H1 (cell line): ENCODE data around the gene TIMP3. TPM values are rescaled to one million over a fixed set of nuclear protein-coding genes. Genes with fewer than 3 reads are reported as not detected.

ENCODE experiments used
- CTCF ChIA-PET: fragments of 300-600 bp; sonication (Branson Sonifier 250); formaldehyde crosslinking; loops from one replicate; lab custom pipeline; 2021; ENCODE audit not compliant: partially characterized antibody; lab: Charles Lee
- POLR2A ChIA-PET: fragments of 300-600 bp; sonication (Branson Sonifier 250); formaldehyde crosslinking; loops from one replicate; lab custom pipeline; 2021; ENCODE audit warnings: inconsistent platforms; ENCODE audit not compliant: partially characterized antibody; lab: Charles Lee
- DNase-seq, 2 experiments: peaks; one replicate each; pipeline versions ENCODE4 v3.0.0 to v3.0.0-alpha.2; 2010 to 2022; ENCODE audit warnings: low spot score in 2 of 2, low read depth in 1 of 2, mixed read lengths in 1 of 2
- FAIRE-seq: peaks from 2 replicates; lab custom pipeline; 2011; peaks lifted over from hg19 to GRCh38; lab: Jason Lieb, UNC
- H2AFZ ChIP-seq: 2 replicates; pipeline ENCODE4 v1.8.1; 2012; ENCODE audit warnings: low read length, inconsistent platforms
- H2AK5ac ChIP-seq: 2 replicates; pipeline ENCODE4 v1.6.1; 2013; ENCODE audit warnings: low read depth, low read length
- H2BK120ac ChIP-seq: replicated peaks from 2 replicates; pipeline ENCODE3; 2013; ENCODE audit warnings: low read depth, low read length, inconsistent platforms
- H2BK12ac ChIP-seq: 2 replicates; pipeline ENCODE4 v1.6.1; 2013; ENCODE audit warnings: low read depth, low read length
- H2BK15ac ChIP-seq: 2 replicates; pipeline ENCODE4 v1.6.1; 2013; ENCODE audit warnings: low read length
- H2BK20ac ChIP-seq: 2 replicates; pipeline ENCODE4 v1.6.1; 2013; ENCODE audit warnings: low read length
- H2BK5ac ChIP-seq: 2 replicates; pipeline ENCODE4 v1.6.1; 2013; ENCODE audit warnings: low read depth, low read length
- H3K14ac ChIP-seq: 2 replicates; pipeline ENCODE4 v1.6.1; 2013; ENCODE audit warnings: inconsistent platforms; ENCODE audit not compliant: insufficient read length
- H3K18ac ChIP-seq: 2 replicates; pipeline ENCODE4 v1.6.1; 2013; ENCODE audit warnings: low read length; ENCODE audit errors: extremely low read depth
- H3K23ac ChIP-seq: 2 replicates; pipeline ENCODE4 v1.6.1; 2013; ENCODE audit warnings: inconsistent platforms; ENCODE audit not compliant: insufficient read length
- H3K23me2 ChIP-seq: 2 replicates; pipeline ENCODE4 v1.6.1; 2013; ENCODE audit warnings: low read depth, low read length
- H3K27ac ChIP-seq: 2 replicates; pipeline ENCODE4 v1.6.1; 2011; ENCODE audit warnings: low read depth, low read length, inconsistent platforms
- H3K27me3 ChIP-seq, 4 experiments: replicated peaks in 1 of 4; 1 replicate in 1 of 4; 2 replicates in 3 of 4; pipeline versions ENCODE4 v1.6.1 to v1.8.1; 2011 to 2013; ENCODE audit warnings: low read length in 3 of 4, mild to moderate bottlenecking in 3 of 4, inconsistent platforms in 2 of 4, mixed read lengths in 2 of 4, moderate library complexity in 1 of 4; ENCODE audit not compliant: control insufficient read depth in 3 of 4, insufficient read depth in 3 of 4; ENCODE audit errors: extremely low read depth in 1 of 4
- H3K36me3 ChIP-seq, 4 experiments: 2 replicates each; pipeline versions ENCODE4 v1.6.1 to v1.8.1; 2011 to 2013; ENCODE audit warnings: mild to moderate bottlenecking in 4 of 4, low read length in 3 of 4, moderate library complexity in 2 of 4, control low read depth in 1 of 4, inconsistent platforms in 1 of 4; ENCODE audit not compliant: insufficient read depth in 4 of 4, control insufficient read depth in 2 of 4
- H3K4ac ChIP-seq: replicated peaks from 2 replicates; pipeline ENCODE3; 2013; ENCODE audit warnings: low read length, low read depth, mixed read lengths, inconsistent platforms; ENCODE audit not compliant: insufficient read length
- H3K4me1 ChIP-seq, 4 experiments: replicated peaks in 1 of 4; 1 replicate in 1 of 4; 2 replicates in 3 of 4; pipeline versions ENCODE4 v1.6.1 to v1.8.1; 2011 to 2013; ENCODE audit warnings: low read length in 3 of 4, inconsistent platforms in 2 of 4, mixed read lengths in 1 of 4; ENCODE audit not compliant: insufficient read depth in 4 of 4, control insufficient read depth in 3 of 4
- H3K4me2 ChIP-seq, 2 experiments: 2 replicates each; pipeline versions ENCODE4 v1.6.1 to v1.8.1; 2011 to 2013; ENCODE audit warnings: low read depth in 2 of 2, low read length in 2 of 2, control low read depth in 1 of 2, inconsistent platforms in 1 of 2, mild to moderate bottlenecking in 1 of 2; ENCODE audit not compliant: insufficient read depth in 1 of 2
- H3K4me3 ChIP-seq, 4 experiments: fragments of 200-600, 300-600 bp in 1 of 4; sonication (generic), shearing (Covaris generic), sonication (Bioruptor Twin) in 1 of 4; 2 replicates each; pipeline versions ENCODE4 v1.5.1 to v1.8.1; 2011 to 2016; ENCODE audit warnings: low read length in 4 of 4, low read depth in 3 of 4, control low read depth in 2 of 4, inconsistent platforms in 2 of 4, mild to moderate bottlenecking in 2 of 4, mixed read lengths in 1 of 4, moderate library complexity in 1 of 4; ENCODE audit not compliant: insufficient read depth in 2 of 4; ENCODE audit errors: extremely low read depth in 1 of 4
- H3K56ac ChIP-seq: replicated peaks from 2 replicates; pipeline ENCODE3; 2013; ENCODE audit warnings: low read depth, mild to moderate bottlenecking, mixed read lengths, low read length, inconsistent platforms; ENCODE audit not compliant: insufficient read length
- H3K79me1 ChIP-seq: 2 replicates; pipeline ENCODE4 v1.6.1; 2013; ENCODE audit warnings: low read depth, low read length, control low read depth
- H3K79me2 ChIP-seq, 2 experiments: 2 replicates each; pipeline versions ENCODE4 v1.6.1 to v1.8.1; 2012 to 2013; ENCODE audit warnings: low read length in 2 of 2, mild to moderate bottlenecking in 2 of 2, inconsistent platforms in 1 of 2; ENCODE audit not compliant: insufficient read depth in 2 of 2, control insufficient read depth in 1 of 2
- H3K9ac ChIP-seq, 4 experiments: replicated peaks in 1 of 4; 1 replicate in 1 of 4; 2 replicates in 3 of 4; pipeline versions ENCODE4 v1.6.1 to v1.8.1; 2011 to 2013; ENCODE audit warnings: low read depth in 3 of 4, low read length in 3 of 4, control low read depth in 2 of 4, mild to moderate bottlenecking in 2 of 4, moderate library complexity in 2 of 4, inconsistent platforms in 1 of 4; ENCODE audit errors: extremely low read depth in 1 of 4
- H3K9me3 ChIP-seq, 2 experiments: 2 replicates each; pipeline versions ENCODE4 v1.6.1 to v1.8.1; 2012 to 2013; ENCODE audit warnings: mild to moderate bottlenecking in 2 of 2, moderate library complexity in 2 of 2, control low read depth in 1 of 2, inconsistent platforms in 1 of 2, low read depth in 1 of 2, low read length in 1 of 2, mixed read lengths in 1 of 2; ENCODE audit not compliant: insufficient read depth in 2 of 2
- H4K20me1 ChIP-seq, 2 experiments: replicated peaks in 1 of 2; 2 replicates each; pipeline versions ENCODE3 to v1.8.1; 2011 to 2013; ENCODE audit warnings: inconsistent platforms in 2 of 2, low read length in 2 of 2, mild to moderate bottlenecking in 1 of 2; ENCODE audit not compliant: insufficient read depth in 2 of 2, control insufficient read depth in 1 of 2
- H4K5ac ChIP-seq: 2 replicates; pipeline ENCODE4 v1.6.1; 2013; ENCODE audit warnings: low read length, low read depth, mixed read lengths, inconsistent platforms; ENCODE audit not compliant: insufficient read length
- H4K8ac ChIP-seq: 2 replicates; pipeline ENCODE4 v1.8.0; 2013; ENCODE audit warnings: mild to moderate bottlenecking, moderate library complexity, low read length, inconsistent platforms; ENCODE audit not compliant: insufficient read depth; ENCODE audit errors: extremely low read depth
- H4K91ac ChIP-seq: replicated peaks from 2 replicates; pipeline ENCODE3; 2013; ENCODE audit warnings: low read length, mixed read lengths, inconsistent platforms; ENCODE audit not compliant: insufficient read length
- CEBPB ChIP-seq: IDR thresholded peaks from 2 replicates; pipeline ENCODE4 v1.6.1; 2012; ENCODE audit warnings: low read depth, low read length
- EGR1 ChIP-seq: IDR thresholded peaks from 2 replicates; pipeline ENCODE4 v1.6.1; 2011; ENCODE audit warnings: low read depth, low read length, borderline replicate concordance
- JUN ChIP-seq: IDR thresholded peaks from 2 replicates; pipeline ENCODE4 v1.6.1; 2011; ENCODE audit warnings: low read depth, mild to moderate bottlenecking, improper control_type of control experiment, low read length
- SAP30 ChIP-seq: fragments of 300-600 bp; sonication (generic); IDR thresholded peaks from 2 replicates; pipeline ENCODE4 v1.7.1; 2012; ENCODE audit warnings: low read length, moderate library complexity, mild to moderate bottlenecking, inconsistent platforms; ENCODE audit not compliant: insufficient read depth, insufficient replicate concordance
- SIN3A ChIP-seq, 2 experiments: IDR thresholded peaks in 1 of 2; conservative IDR thresholded peaks in 1 of 2; 2 replicates each; pipeline ENCODE4 v1.6.1; 2011 to 2012; ENCODE audit warnings: low read length in 2 of 2, improper control_type of control experiment in 1 of 2, low read depth in 1 of 2, mild to moderate bottlenecking in 1 of 2
- SIRT6 ChIP-seq: IDR thresholded peaks from one replicate; pipeline ENCODE4 v1.7.1; 2012; ENCODE audit warnings: low read length, inconsistent platforms
- SP1 ChIP-seq: IDR thresholded peaks from 2 replicates; pipeline ENCODE4 v1.6.1; 2011; ENCODE audit warnings: low read depth, low read length
- TAF7 ChIP-seq: optimal IDR thresholded peaks from 2 replicates; pipeline ENCODE3; 2011; ENCODE audit warnings: low read depth, mild to moderate bottlenecking, inconsistent platforms, low read length, moderate library complexity, borderline replicate concordance
- WGBS, 2 experiments: shearing (Covaris generic) in 1 of 2; methylation state at CpG; one replicate each; pipeline versions ENCODE4 v1.1.6 to v1.1.7; 2013 to 2015; ENCODE audit warnings: low lambda C conversion rate in 2 of 2, mixed read lengths in 2 of 2, inconsistent platforms in 1 of 2, low coverage in 1 of 2, missing lambda C conversion rate in 1 of 2; ENCODE audit not compliant: insufficient replicate concordance in 2 of 2, insufficient coverage in 1 of 2, insufficient read length in 1 of 2; ENCODE audit errors: extremely low coverage in 1 of 2, missing lambda C conversion rate in 1 of 2; 5-methylcytosine and 5-hydroxymethylcytosine counted together
- polyA plus RNA-seq, 7 experiments: library from polyadenylated mRNA; depleted of rRNA in 3 of 7; stranded (reverse) in 5 of 7; unstranded in 2 of 7; fragments of >200 nt in 5 of 7; fragments of 200-250 nt in 2 of 7; gene quantifications; 1 replicate in 5 of 7; 2 replicates in 1 of 7; 4 replicates in 1 of 7; pipeline versions ENCODE4 v1.2.1 to v1.2.3, GENCODE V29; 2011 to 2013; ENCODE audit warnings: missing spikeins in 2 of 7, mixed read lengths in 2 of 7
- total RNA-seq: library from RNA; stranded (reverse); fragmentation: NEBNext Ultra II Directional; extraction: Animal tissue kit (Norgen Biotek cat#: 25700); gene quantifications from 2 replicates; pipeline ENCODE4 v1.2.1, GENCODE V29; 2021

Gene TIMP3
- total and polyA plus RNA-seq, 2 of the 8 experiments (the other 6 are each of a cell fraction or from before 2014, with no cell fraction given) = 1.3 to 4.7 TPM

- Histone ChIP-seq H2AFZ (no peak overlapping the region), H3K4me2 (no peak overlapping the region), H3K23me2 (no peaks in the 10 kb centered on the region), H2BK5ac (no peak overlapping the region), H3K23ac (no peak overlapping the region), H3K79me1 (no peaks in the 10 kb centered on the region), H4K20me1 (peaks cover 2 to 6% of the 10 kb centered on the region in 2 experiments), H3K9me3 (no peaks in the 10 kb centered on the region), H4K8ac (no peak overlapping the region), H2BK120ac (no peak overlapping the region), H2BK15ac (no peak overlapping the region), H3K18ac (no peak overlapping the region), H2BK12ac (no peak overlapping the region), H4K5ac (no peak overlapping the region), H3K4me1 (no peaks in the 10 kb centered on the region), H3K9ac (no peak overlapping the region), H4K91ac (no peak overlapping the region), H2AK5ac (no peak overlapping the region), H3K4ac (no peak overlapping the region), H3K79me2 (no peaks in the 10 kb centered on the region), H3K27me3 (no peaks in the 10 kb centered on the region), H3K36me3 (no peaks in the 10 kb centered on the region), H2BK20ac (no peak overlapping the region), H3K27ac (no peak overlapping the region), H3K4me3 (no peak overlapping the region), H3K14ac (no peak overlapping the region), H3K56ac (no peak overlapping the region)
- no peak for FAIRE-seq
- 88% methylated on average over 6 of the region's 6 CpGs; no CpG with 5 or more reads in 1 of the 2 experiments for WGBS, 2 experiments
- CTCF ChIA-PET = interaction anchor here (1.0 to 2.1 kb wide), 5 partner anchors 8 to 224 kb away, joined by 3 to 9 read pairs (median 3); no protein-coding TSS in a partner anchor
- POLR2A ChIA-PET = interaction anchor here (1.4 kb wide), 1 partner anchor 9 kb away, joined by 6 read pairs; no protein-coding TSS in a partner anchor
- no peak for DNase-seq
- TF ChIP-seq SP1 (no peak), TAF7 (no peak), EGR1 (no peak), SAP30 (no peak), JUN (no peak), SIRT6 (no peak), SIN3A (conservative IDR thresholded peaks at IDR 0.05 in 1 of 2, IDR thresholded peaks at IDR 0.05 in 1 of 2; ENCODE audit: low read depth in 1 of 2, low read length in 2 of 2) (no peak), CEBPB (no peak)
Measured at GRCh38 chr22:32882774-32883530, 81.4 kb downstream of the TIMP3 start.
